CD4-positive, alpha-beta T cell treated with Interleukin-6 at 100 ng/mL for 8 hours (primary cell): ENCODE results near the gene NHERF2.
"Not testable (repeated sequence)": the region's sequence is repeated elsewhere in the genome, so short reads cannot be mapped to it uniquely, and the experiment has no call there.

ENCODE experiments used
- DNase-seq: peaks from one replicate; pipeline ENCODE4 v3.0.0-alpha.2; 2020; ENCODE audit warnings: mixed read lengths, low spot score

Gene NHERF2

GRCh38 chr16:2028146-2028545, 1.4 kb downstream of the NHERF2 start:
- DNase-seq, result no peak

- no peak for DNase-seq
Measured at GRCh38 chr16:2028620-2029220, 2.0 kb downstream of the NHERF2 start.

- DNase-seq, result no peak
Measured at GRCh38 chr16:2029350-2029749, 2.6 kb downstream of the NHERF2 start.

- no peak for DNase-seq
Measured at GRCh38 chr16:2030036-2030435, 3.3 kb downstream of the NHERF2 start.

- DNase-seq, result no peak
Measured at GRCh38 chr16:2031081-2031577, 4.4 kb downstream of the NHERF2 start.

- DNase-seq, result no peak
Measured at GRCh38 chr16:2032285-2033056, 5.8 kb downstream of the NHERF2 start.

GRCh38 chr16:2033057-2033908, 6.6 kb downstream of the NHERF2 start:
- no peak for DNase-seq

- not testable (repeated sequence) for DNase-seq
Measured at GRCh38 chr16:2033909-2034695, 7.4 kb downstream of the NHERF2 start.

- DNase-seq, result no peak
Measured at GRCh38 chr16:2034696-2035430, 8.2 kb downstream of the NHERF2 start.

- DNase-seq, result no peak
Measured at GRCh38 chr16:2035431-2036199, 8.9 kb downstream of the NHERF2 start.

GRCh38 chr16:2036200-2036966, 9.7 kb downstream of the NHERF2 start:
- no peak for DNase-seq

- no peak for DNase-seq
Measured at GRCh38 chr16:2037115-2037514, 10.4 kb downstream of the NHERF2 start.

- no peak for DNase-seq
Measured at GRCh38 chr16:2037647-2038381, 11.1 kb downstream of the NHERF2 start.

GRCh38 chr16:2038382-2039231, 11.9 kb downstream of the NHERF2 start:
- DNase-seq, result no peak

GRCh38 chr16:2039274-2040031, 12.8 kb downstream of the NHERF2 start:
- no peak for DNase-seq

GRCh38 chr16:2040041-2040786, 13.5 kb downstream of the NHERF2 start:
- no peak for DNase-seq
